Endothelial cell of umbilical vein (primary cell): Measurements from ENCODE around the gene PKDREJ. TPM values are rescaled to one million over a fixed set of nuclear protein-coding genes. Genes with fewer than 3 reads are reported as not detected.

Experiments
- BruUV-seq: library from RNA; stranded (reverse); fragments of 400-500 nt; replicated peaks from 2 replicates; lab custom pipeline; 2021; lab: Mats Ljungman, UMichigan
- CTCF ChIA-PET: fragments of 300-600, 350-600 bp; sonication (Branson Sonifier 250); formaldehyde crosslinking; loops from one replicate; lab custom pipeline; 2021; ENCODE audit warnings: antibody characterized with exemption, inconsistent platforms; lab: Charles Lee
- POLR2A ChIA-PET: fragments of 300-600, 350-600 bp; sonication (Branson Sonifier 250); formaldehyde crosslinking; loops from one replicate; lab custom pipeline; 2021; ENCODE audit warnings: antibody characterized with exemption, inconsistent platforms; lab: Charles Lee
- DNase-seq: peaks from one replicate; pipeline ENCODE4 v3.0.0-alpha.2; 2011; ENCODE audit warnings: low read depth, low spot score
- FAIRE-seq: peaks from 2 replicates; lab custom pipeline; 2011; peaks lifted over from hg19 to GRCh38; lab: Jason Lieb, UNC
- H2AFZ ChIP-seq: 2 replicates; pipeline ENCODE4 v1.6.0; 2012; ENCODE audit warnings: low read depth, low read length, control low read depth, inconsistent platforms
- H3K27ac ChIP-seq: 2 replicates; pipeline ENCODE4 v1.5.1; 2011; ENCODE audit warnings: low read depth, mild to moderate bottlenecking, control low read depth, low read length, moderate library complexity; ENCODE audit not compliant: insufficient read depth
- H3K27me3 ChIP-seq, 2 experiments: 2 replicates each; pipeline versions ENCODE4 v1.6.0 to v1.6.1; 2011; ENCODE audit warnings: low read length in 2 of 2, mixed read lengths in 1 of 2; ENCODE audit not compliant: control insufficient read depth in 2 of 2, insufficient read depth in 2 of 2
- H3K36me3 ChIP-seq, 2 experiments: 2 replicates in 1 of 2; 3 replicates in 1 of 2; pipeline ENCODE4 v1.5.1; 2011; ENCODE audit warnings: low read length in 2 of 2, mild to moderate bottlenecking in 1 of 2, moderate library complexity in 1 of 2; ENCODE audit not compliant: control insufficient read depth in 2 of 2, insufficient read depth in 2 of 2; ENCODE audit errors: extremely low read depth in 1 of 2
- H3K4me1 ChIP-seq: 3 replicates; pipeline ENCODE4 v1.5.1; 2011; ENCODE audit warnings: mild to moderate bottlenecking, low read length; ENCODE audit not compliant: control insufficient read depth, insufficient read depth; ENCODE audit errors: extremely low read depth
- H3K4me2 ChIP-seq: 2 replicates; pipeline ENCODE4 v1.6.1; 2011; ENCODE audit warnings: low read length, control low read depth, mixed read lengths; ENCODE audit not compliant: insufficient read depth
- H3K4me3 ChIP-seq, 3 experiments: fragments of 200-600 bp in 1 of 3; sonication (generic), shearing (Covaris generic) in 1 of 3; replicated peaks in 1 of 3; 2 replicates each; pipeline ENCODE4 v1.5.1; 2011 to 2016; ENCODE audit warnings: control low read depth in 3 of 3, low read length in 3 of 3, mild to moderate bottlenecking in 2 of 3, inconsistent platforms in 1 of 3, low read depth in 1 of 3, moderate library complexity in 1 of 3; ENCODE audit not compliant: insufficient read depth in 1 of 3
- H3K79me2 ChIP-seq: 2 replicates; pipeline ENCODE4 v1.6.0; 2012; ENCODE audit warnings: low read length, inconsistent platforms; ENCODE audit not compliant: control insufficient read depth, insufficient read depth
- H3K9ac ChIP-seq: replicated peaks from 2 replicates; pipeline ENCODE3; 2011; ENCODE audit warnings: low read length, control low read depth; ENCODE audit not compliant: insufficient read depth; ENCODE audit errors: extremely low read depth
- H3K9me1 ChIP-seq: replicated peaks from 3 replicates; pipeline ENCODE4 v1.6.0; 2011; ENCODE audit warnings: mild to moderate bottlenecking, low read length; ENCODE audit not compliant: control insufficient read depth, insufficient read depth; ENCODE audit errors: extremely low read depth
- H3K9me3 ChIP-seq: replicated peaks from 2 replicates; pipeline ENCODE4 v1.5.1; 2012; ENCODE audit warnings: low read length, inconsistent platforms; ENCODE audit not compliant: control insufficient read depth, insufficient read depth
- H4K20me1 ChIP-seq: replicated peaks from 2 replicates; pipeline ENCODE3; 2011; ENCODE audit warnings: mild to moderate bottlenecking, low read length; ENCODE audit not compliant: control insufficient read depth, insufficient read depth; ENCODE audit errors: extremely low read depth
- EZH2 ChIP-seq: IDR thresholded peaks from 2 replicates; pipeline ENCODE4 v1.6.1; 2012; ENCODE audit warnings: borderline replicate concordance, low read depth, mild to moderate bottlenecking, moderate library complexity, low read length, inconsistent platforms; ENCODE audit not compliant: severe bottlenecking
- FOS ChIP-seq: IDR thresholded peaks from 2 replicates; pipeline ENCODE4 v1.6.1; 2011; ENCODE audit warnings: mild to moderate bottlenecking, low read length, moderate library complexity, borderline replicate concordance; ENCODE audit not compliant: insufficient read depth
- GATA2 ChIP-seq: IDR thresholded peaks from 2 replicates; pipeline ENCODE4 v1.7.0; 2011; ENCODE audit warnings: low read depth, mild to moderate bottlenecking, moderate library complexity, mixed read lengths, low read length; ENCODE audit not compliant: insufficient read length, insufficient read depth
- JUN ChIP-seq: IDR thresholded peaks from 2 replicates; pipeline ENCODE4 v1.6.1; 2011; ENCODE audit warnings: borderline replicate concordance, low read depth; ENCODE audit not compliant: insufficient read length, insufficient read depth
- MAX ChIP-seq: IDR thresholded peaks from 2 replicates; pipeline ENCODE4 v1.6.1; 2011; ENCODE audit not compliant: insufficient read depth, insufficient read length
- MYC ChIP-seq: IDR thresholded peaks from one replicate; pipeline ENCODE4 v1.6.1; 2011; ENCODE audit warnings: mild to moderate bottlenecking, low read depth, low read length
- POLR2A ChIP-seq: IDR thresholded peaks from 2 replicates; pipeline ENCODE4 v1.6.1; 2012; ENCODE audit warnings: low read depth, mild to moderate bottlenecking, control low read depth, low read length
- POLR2AphosphoS5 ChIP-seq: IDR thresholded peaks from 2 replicates; pipeline ENCODE4 v1.6.1; 2012; ENCODE audit warnings: low read depth, mild to moderate bottlenecking, control low read depth, low read length, moderate library complexity; ENCODE audit not compliant: insufficient read depth
- dilution Hi-C: fragments of 300-500 bp; cut with MboI; formaldehyde crosslinking; loops from one replicate; pipeline ENCODE4 v1.15.0; 2019; ENCODE audit warnings: low sequenced_read_pairs; ENCODE audit not compliant: extremely low pct_ligation_motif_present
- intact Hi-C: fragments of 100-400 bp; cut with micrococcal nuclease; formaldehyde crosslinking; loops from one replicate; pipeline ENCODE4 v1.10.0; 2022
- polyA plus RNA-seq, 4 experiments: library from polyadenylated mRNA; depleted of rRNA in 3 of 4; stranded (reverse) in 3 of 4; unstranded in 1 of 4; fragments of >200 nt; gene quantifications; 2 replicates each; pipeline versions ENCODE4 v1.2.1 to v1.2.3, GENCODE V29; 2011 to 2012; ENCODE audit warnings: missing spikeins in 1 of 4
- total RNA-seq: library from RNA; stranded (reverse); gene quantifications from 2 replicates; pipeline ENCODE4 v1.2.3, GENCODE V29; 2021
- TF ChIP-seq, protein P1 (sequence below), 2 donors: IDR thresholded peaks; 1 replicate in 1 of 2; 2 replicates in 1 of 2; pipeline ENCODE4 v1.5.1; 2011; ENCODE audit warnings: low read length in 2 of 2, mild to moderate bottlenecking in 2 of 2, moderate library complexity in 2 of 2, control low read depth in 1 of 2, inconsistent platforms in 1 of 2, low read depth in 1 of 2; ENCODE audit not compliant: insufficient read depth in 1 of 2; ENCODE audit errors: extremely low read depth in 1 of 2

The PKDREJ gene
- total and polyA plus RNA-seq, 2 donors (not counting 3 experiments of a cell fraction or from before 2014, with no cell fraction given) = not detected

GRCh38 chr22:46288846-46289243, 25.7 kb upstream of the PKDREJ start:
- Histone ChIP-seq H3K27ac (peak overlapping the region; percentile 60), H4K20me1 (no peaks in the 10 kb centered on the region), H3K4me3 (no peak overlapping the region), H3K4me2 (no peak overlapping the region), H3K9ac (no peak overlapping the region), H3K27me3 (no peaks in the 10 kb centered on the region), H3K79me2 (no peaks in the 10 kb centered on the region), H3K36me3 (peaks cover 5 to 20% of the 10 kb centered on the region in 2 experiments), H2AFZ (no peak overlapping the region), H3K9me1 (no peaks in the 10 kb centered on the region), H3K4me1 (peaks cover 16% of the 10 kb centered on the region), H3K9me3 (no peaks in the 10 kb centered on the region)
- DNase-seq (no peak), FAIRE-seq (no peak)
- dilution Hi-C loops = no loop called here
- POLR2A ChIA-PET = no interaction called here
- TF ChIP-seq GATA2 (no peak), POLR2AphosphoS5 (no peak), EZH2 (no peak), JUN (no peak)
- intact Hi-C loops = no loop called here
- no TSS peak for BruUV-seq
- CTCF ChIA-PET = no interaction called here

GRCh38 chr22:46287873-46288751, 25.0 kb upstream of the PKDREJ start:
- DNase-seq (peak; percentile 21), FAIRE-seq (peak; percentile 83)
- ChIA-PET POLR2A (no interaction called here), CTCF (interaction anchor here (1.4 to 2.2 kb wide), 2 partner anchors 8 to 18 kb away, joined by 4 to 7 read pairs; partner anchors contain the start of gene GTSE1)
- dilution Hi-C loops (no loop called here), intact Hi-C loops (no loop called here)
- Histone ChIP-seq H3K9me1 (no peaks in the 10 kb centered on the region), H3K27me3 (no peaks in the 10 kb centered on the region), H3K4me1 (peaks cover 16% of the 10 kb centered on the region), H2AFZ (peak overlapping the region; percentile 18), H3K4me3 (no peak overlapping the region), H3K9me3 (no peaks in the 10 kb centered on the region), H3K9ac (peak overlapping the region; percentile 5), H3K27ac (peak overlapping the region; percentile 60), H3K4me2 (peak overlapping the region; percentile 31), H4K20me1 (no peaks in the 10 kb centered on the region), H3K36me3 (peaks cover 5 to 20% of the 10 kb centered on the region in 2 experiments), H3K79me2 (no peaks in the 10 kb centered on the region)
- TF ChIP-seq JUN (peak; percentile 30), POLR2AphosphoS5 (peak; percentile 74), MAX (no peak), MYC (no peak), FOS (peak; percentile 40), GATA2 (no peak), POLR2A (no peak)
- TF ChIP-seq, protein P1, sequence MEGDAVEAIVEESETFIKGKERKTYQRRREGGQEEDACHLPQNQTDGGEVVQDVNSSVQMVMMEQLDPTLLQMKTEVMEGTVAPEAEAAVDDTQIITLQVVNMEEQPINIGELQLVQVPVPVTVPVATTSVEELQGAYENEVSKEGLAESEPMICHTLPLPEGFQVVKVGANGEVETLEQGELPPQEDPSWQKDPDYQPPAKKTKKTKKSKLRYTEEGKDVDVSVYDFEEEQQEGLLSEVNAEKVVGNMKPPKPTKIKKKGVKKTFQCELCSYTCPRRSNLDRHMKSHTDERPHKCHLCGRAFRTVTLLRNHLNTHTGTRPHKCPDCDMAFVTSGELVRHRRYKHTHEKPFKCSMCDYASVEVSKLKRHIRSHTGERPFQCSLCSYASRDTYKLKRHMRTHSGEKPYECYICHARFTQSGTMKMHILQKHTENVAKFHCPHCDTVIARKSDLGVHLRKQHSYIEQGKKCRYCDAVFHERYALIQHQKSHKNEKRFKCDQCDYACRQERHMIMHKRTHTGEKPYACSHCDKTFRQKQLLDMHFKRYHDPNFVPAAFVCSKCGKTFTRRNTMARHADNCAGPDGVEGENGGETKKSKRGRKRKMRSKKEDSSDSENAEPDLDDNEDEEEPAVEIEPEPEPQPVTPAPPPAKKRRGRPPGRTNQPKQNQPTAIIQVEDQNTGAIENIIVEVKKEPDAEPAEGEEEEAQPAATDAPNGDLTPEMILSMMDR (IDR thresholded peaks at IDR 0.05; ENCODE audit: extremely low read depth in 1 of 2, insufficient read depth in 1 of 2, low read depth in 1 of 2, low read length in 2 of 2) = no peak
- BruUV-seq = no TSS peak
